ENCODE measurements around the gene FOXP2. TPM values are rescaled to one million over a fixed set of nuclear protein-coding genes. Genes with fewer than 3 reads are reported as not detected.

Gene FOXP2
- total RNA-seq, 1 donor from 2014 or later, result 1.1 TPM

GRCh38 chr7:114715907-114716306, 301.3 kb downstream of the FOXP2 start:
- no peaks in the 10 kb centered on the region for H4K20me1 ChIP-seq (ENCODE audit: low read depth)
- H3K9ac ChIP-seq, result no peak overlapping the region
- peaks cover 6% of the 10 kb centered on the region for H3K4me1 ChIP-seq
- no peaks in the 10 kb centered on the region for H3F3A ChIP-seq (ENCODE audit: low read depth)
- H3K36me3 ChIP-seq, result no peaks in the 10 kb centered on the region
- no peak overlapping the region for H3K4me3 ChIP-seq
- no peak overlapping the region for H3K4me2 ChIP-seq
- Mint-ChIP-seq H3K36me3 (no peaks in the 10 kb centered on the region), H3K4me3 (no peak overlapping the region), H3K9me3 (no peaks in the 10 kb centered on the region), H3K27ac (no peak overlapping the region), H3K27me3 (ENCODE audit: insufficient read depth, low read depth) (peaks cover 2% of the 10 kb centered on the region), H3K4me1 (peaks cover 4% of the 10 kb centered on the region)
- H3K27ac ChIP-seq, result no peak overlapping the region
- no peak overlapping the region for H2AFZ ChIP-seq (replicated peaks)
- no peaks in the 10 kb centered on the region for H3K9me3 ChIP-seq (ENCODE audit: low read depth)
- DNase-seq (ENCODE audit: low spot score), result no peak
- TF ChIP-seq CTCF (IDR thresholded peaks at IDR 0.05), result no peak
- no peaks in the 10 kb centered on the region for H3K27me3 ChIP-seq
- no peaks in the 10 kb centered on the region for H3K79me2 ChIP-seq (ENCODE audit: low read depth)

DNA sequence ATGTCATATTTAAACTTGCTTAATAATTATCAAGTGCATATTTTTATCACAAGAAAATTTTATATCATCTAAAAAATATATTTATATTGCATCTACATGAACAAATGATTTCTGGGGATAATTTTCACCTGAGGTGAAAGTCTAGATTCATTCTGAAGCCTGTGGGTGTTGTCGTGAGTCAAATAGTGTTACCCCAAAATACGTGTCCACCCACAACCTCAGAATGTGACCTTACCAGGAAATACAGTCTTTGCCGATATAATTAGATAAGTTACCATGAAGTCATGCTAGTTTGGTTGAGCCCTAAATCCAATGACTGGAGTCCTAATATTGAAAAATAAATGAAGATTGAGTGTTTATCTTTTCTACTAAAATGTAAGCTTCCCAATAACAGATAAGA, 304.2 kb downstream of the FOXP2 start:
- Histone ChIP-seq H3K4me1 (no peaks in the 10 kb centered on the region), H3K27me3 (no peaks in the 10 kb centered on the region), H4K20me1 (ENCODE audit: low read depth) (no peaks in the 10 kb centered on the region), H3K9ac (no peak overlapping the region), H3F3A (ENCODE audit: low read depth) (no peaks in the 10 kb centered on the region), H3K4me2 (no peak overlapping the region), H3K4me3 (no peak overlapping the region), H3K9me3 (ENCODE audit: low read depth) (no peaks in the 10 kb centered on the region), H3K27ac (no peak overlapping the region), H3K79me2 (ENCODE audit: low read depth) (no peaks in the 10 kb centered on the region), H3K36me3 (no peaks in the 10 kb centered on the region), H2AFZ (replicated peaks) (no peak overlapping the region)
- Mint-ChIP-seq H3K4me3 (no peak overlapping the region), H3K4me1 (no peaks in the 10 kb centered on the region), H3K27ac (no peak overlapping the region), H3K27me3 (ENCODE audit: insufficient read depth, low read depth) (peaks cover 2% of the 10 kb centered on the region), H3K9me3 (no peaks in the 10 kb centered on the region), H3K36me3 (no peaks in the 10 kb centered on the region)
- no peak for TF ChIP-seq EZH2 (IDR thresholded peaks at IDR 0.05)
- TF ChIP-seq CTCF (IDR thresholded peaks at IDR 0.05), result no peak
- no peak for TF ChIP-seq EZH2phosphoT487 (IDR thresholded peaks at IDR 0.05)
- DNase-seq (ENCODE audit: low spot score), result no peak

DNA sequence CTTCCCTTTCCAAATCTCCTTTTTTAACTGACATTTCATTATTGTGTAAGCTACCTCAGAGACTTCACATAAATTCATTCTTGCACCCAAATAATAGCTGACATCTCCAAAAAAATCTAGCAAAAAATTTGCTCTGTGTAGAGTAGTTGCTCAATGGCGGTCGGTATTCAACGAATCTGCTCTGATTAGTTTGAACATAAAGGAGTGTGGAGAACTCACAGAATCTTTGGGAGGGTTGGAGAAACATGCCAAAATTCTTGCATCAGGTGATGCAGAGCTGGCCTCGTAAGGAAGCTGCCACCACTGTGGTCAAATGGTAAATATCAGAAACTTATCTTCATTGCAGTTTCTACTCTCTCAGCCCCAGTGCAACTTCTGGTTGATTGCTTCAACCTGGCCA, 306.1 kb downstream of the FOXP2 start:
- H3K9me3 Mint-ChIP-seq, result no peaks in the 10 kb centered on the region
- Histone ChIP-seq H3K4me2 (no peak overlapping the region), H3K27me3 (no peaks in the 10 kb centered on the region), H3K9me3 (ENCODE audit: low read depth) (no peaks in the 10 kb centered on the region), H2AFZ (replicated peaks) (no peak overlapping the region), H3K79me2 (ENCODE audit: low read depth) (no peaks in the 10 kb centered on the region), H3K4me3 (no peak overlapping the region), H3K27ac (no peak overlapping the region), H4K20me1 (ENCODE audit: low read depth) (no peaks in the 10 kb centered on the region), H3F3A (ENCODE audit: low read depth) (no peaks in the 10 kb centered on the region), H3K4me1 (no peaks in the 10 kb centered on the region), H3K9ac (no peak overlapping the region), H3K36me3 (no peaks in the 10 kb centered on the region)
- DNase-seq (ENCODE audit: low spot score), result no peak
- H3K27ac Mint-ChIP-seq, result no peak overlapping the region
- peaks cover 2% of the 10 kb centered on the region for H3K27me3 Mint-ChIP-seq (ENCODE audit: insufficient read depth, low read depth)
- TF ChIP-seq CTCF (IDR thresholded peaks at IDR 0.05) (no peak), EZH2phosphoT487 (IDR thresholded peaks at IDR 0.05) (no peak), EZH2 (IDR thresholded peaks at IDR 0.05) (no peak)
- no peaks in the 10 kb centered on the region for H3K36me3 Mint-ChIP-seq
- no peaks in the 10 kb centered on the region for H3K4me1 Mint-ChIP-seq
- no peak overlapping the region for H3K4me3 Mint-ChIP-seq

- Histone ChIP-seq H3K9me3 (ENCODE audit: low read depth) (no peaks in the 10 kb centered on the region), H3K27me3 (no peaks in the 10 kb centered on the region), H3K27ac (no peak overlapping the region), H2AFZ (replicated peaks) (no peak overlapping the region), H3K79me2 (ENCODE audit: low read depth) (no peaks in the 10 kb centered on the region), H3F3A (ENCODE audit: low read depth) (no peaks in the 10 kb centered on the region), H4K20me1 (ENCODE audit: low read depth) (no peaks in the 10 kb centered on the region), H3K36me3 (no peaks in the 10 kb centered on the region), H3K4me1 (no peaks in the 10 kb centered on the region), H3K4me2 (no peak overlapping the region), H3K9ac (no peak overlapping the region), H3K4me3 (no peak overlapping the region)
- Mint-ChIP-seq H3K27ac (no peak overlapping the region), H3K4me1 (no peaks in the 10 kb centered on the region), H3K9me3 (no peaks in the 10 kb centered on the region), H3K27me3 (ENCODE audit: insufficient read depth, low read depth) (no peaks in the 10 kb centered on the region), H3K36me3 (no peaks in the 10 kb centered on the region), H3K4me3 (no peak overlapping the region)
- TF ChIP-seq CTCF (IDR thresholded peaks at IDR 0.05), result no peak
- no peak for TF ChIP-seq EZH2 (IDR thresholded peaks at IDR 0.05)
- no peak for TF ChIP-seq EZH2phosphoT487 (IDR thresholded peaks at IDR 0.05)
- DNase-seq (ENCODE audit: low spot score), result no peak
Observed at GRCh38 chr7:114722562-114722961, 307.9 kb downstream of the FOXP2 start.
